KMS-11 (cell line): ENCODE data around the gene PKD2L1.

Source experiments
- H2AFZ ChIP-seq: fragments of 200-600 bp; sonication (generic); 2 replicates; pipeline ENCODE4 v1.6.1; 2016; ENCODE audit warnings: antibody characterized with exemption, mixed run types, low read depth
- H3K27ac ChIP-seq: fragments of 200-600 bp; sonication (generic); 2 replicates; pipeline ENCODE4 v1.6.1; 2016; ENCODE audit warnings: mild to moderate bottlenecking, mixed run types
- H3K27me3 ChIP-seq: fragments of 200-600 bp; sonication (generic); 2 replicates; pipeline ENCODE4 v1.6.1; 2017; ENCODE audit warnings: mild to moderate bottlenecking, low read depth, mixed run types, moderate library complexity; ENCODE audit not compliant: insufficient read depth
- H3K36me3 ChIP-seq: fragments of 200-600 bp; sonication (generic); 2 replicates; pipeline ENCODE4 v1.6.1; 2017; ENCODE audit warnings: mild to moderate bottlenecking, mixed run types; ENCODE audit not compliant: insufficient read depth
- H3K4me1 ChIP-seq: fragments of 200-600 bp; sonication (generic); 2 replicates; pipeline ENCODE4 v1.6.1; 2016; ENCODE audit warnings: mild to moderate bottlenecking, low read depth, mixed run types; ENCODE audit not compliant: poor library complexity, severe bottlenecking
- H3K4me2 ChIP-seq: fragments of 200-600 bp; sonication (generic); 2 replicates; pipeline ENCODE4 v1.7.0; 2016; ENCODE audit warnings: mild to moderate bottlenecking, mixed run types
- H3K4me3 ChIP-seq: fragments of 200-600 bp; sonication (generic); IDR thresholded peaks from 2 replicates; pipeline ENCODE4 v1.6.1; 2017; ENCODE audit warnings: low read depth, low read length, mixed read lengths; ENCODE audit not compliant: insufficient read depth
- H3K79me2 ChIP-seq: fragments of 200-600 bp; sonication (generic); 2 replicates; pipeline ENCODE4 v1.6.1; 2016; ENCODE audit warnings: low read depth, mixed run types; ENCODE audit not compliant: insufficient read depth
- H3K9ac ChIP-seq: fragments of 200-600 bp; sonication (generic); 2 replicates; pipeline ENCODE4 v1.6.1; 2016; ENCODE audit warnings: mild to moderate bottlenecking, mixed run types
- H4K20me1 ChIP-seq: fragments of 200-600 bp; sonication (generic); 2 replicates; pipeline ENCODE4 v1.6.1; 2016; ENCODE audit warnings: mild to moderate bottlenecking, mixed run types; ENCODE audit not compliant: insufficient read depth
- TF ChIP-seq, protein P1 (sequence below): fragments of 200-600 bp; sonication (generic); conservative IDR thresholded peaks from 2 replicates; pipeline ENCODE4 v1.6.1; 2017; ENCODE audit warnings: low read depth, mild to moderate bottlenecking, antibody characterized with exemption, low read length, moderate library complexity, mixed read lengths

PKD2L1 gene

GRCh38 chr10:100362570-100363496 is 32.8 kb upstream of the PKD2L1 start:
- no peaks in the 10 kb centered on the region for H3K79me2 ChIP-seq
- no peak overlapping the region for H3K4me2 ChIP-seq
- no peak overlapping the region for H3K9ac ChIP-seq
- no peak overlapping the region for H2AFZ ChIP-seq
- no peak overlapping the region for H3K4me3 ChIP-seq
- H3K27ac ChIP-seq: no peak overlapping the region
- peaks cover 15% of the 10 kb centered on the region for H3K4me1 ChIP-seq
- H3K36me3 ChIP-seq: 0 out of 2 replicates have a peak, but pooled peaks cover 4% of the 10 kb centered on the region
- TF ChIP-seq, protein P1, sequence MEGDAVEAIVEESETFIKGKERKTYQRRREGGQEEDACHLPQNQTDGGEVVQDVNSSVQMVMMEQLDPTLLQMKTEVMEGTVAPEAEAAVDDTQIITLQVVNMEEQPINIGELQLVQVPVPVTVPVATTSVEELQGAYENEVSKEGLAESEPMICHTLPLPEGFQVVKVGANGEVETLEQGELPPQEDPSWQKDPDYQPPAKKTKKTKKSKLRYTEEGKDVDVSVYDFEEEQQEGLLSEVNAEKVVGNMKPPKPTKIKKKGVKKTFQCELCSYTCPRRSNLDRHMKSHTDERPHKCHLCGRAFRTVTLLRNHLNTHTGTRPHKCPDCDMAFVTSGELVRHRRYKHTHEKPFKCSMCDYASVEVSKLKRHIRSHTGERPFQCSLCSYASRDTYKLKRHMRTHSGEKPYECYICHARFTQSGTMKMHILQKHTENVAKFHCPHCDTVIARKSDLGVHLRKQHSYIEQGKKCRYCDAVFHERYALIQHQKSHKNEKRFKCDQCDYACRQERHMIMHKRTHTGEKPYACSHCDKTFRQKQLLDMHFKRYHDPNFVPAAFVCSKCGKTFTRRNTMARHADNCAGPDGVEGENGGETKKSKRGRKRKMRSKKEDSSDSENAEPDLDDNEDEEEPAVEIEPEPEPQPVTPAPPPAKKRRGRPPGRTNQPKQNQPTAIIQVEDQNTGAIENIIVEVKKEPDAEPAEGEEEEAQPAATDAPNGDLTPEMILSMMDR: no peak
- no peaks in the 10 kb centered on the region for H3K27me3 ChIP-seq
- H4K20me1 ChIP-seq: no peaks in the 10 kb centered on the region

DNA sequence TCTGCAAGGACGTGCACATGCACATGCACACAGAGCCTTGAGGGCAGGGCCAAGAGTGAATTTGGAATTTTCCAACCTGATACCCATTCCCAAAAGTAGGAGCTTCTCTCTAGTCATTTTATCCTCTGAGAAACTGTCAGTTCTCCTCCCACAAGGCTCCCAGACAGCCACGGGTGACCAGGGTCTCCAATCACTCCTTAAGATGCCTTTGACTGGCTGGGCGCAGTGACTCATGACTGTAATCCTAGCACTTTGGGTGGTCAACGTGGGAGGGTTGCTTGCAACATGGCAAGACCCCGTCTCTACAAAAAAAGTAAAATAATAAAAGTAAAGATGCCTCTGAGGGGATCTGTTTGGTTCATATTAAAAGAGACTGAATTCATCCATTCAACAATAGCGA is 30.2 kb upstream of the PKD2L1 start:
- no peaks in the 10 kb centered on the region for H3K79me2 ChIP-seq
- H3K27ac ChIP-seq: no peak overlapping the region
- H3K4me1 ChIP-seq: peaks cover 7% of the 10 kb centered on the region

GRCh38 chr10:100359529-100360150 is 29.6 kb upstream of the PKD2L1 start:
- no peak overlapping the region; the same call in 1 of the 2 replicates for H3K27ac ChIP-seq
- H3K36me3 ChIP-seq: peaks cover 23% of the 10 kb centered on the region; the same call in 1 of the 2 replicates
- TF ChIP-seq, protein P1: no peak
- H3K4me1 ChIP-seq: peaks cover 7% of the 10 kb centered on the region
- H2AFZ ChIP-seq: no peak overlapping the region
- H3K79me2 ChIP-seq: no peaks in the 10 kb centered on the region
- no peaks in the 10 kb centered on the region; the same call in 1 of the 2 replicates for H4K20me1 ChIP-seq
- H3K4me2 ChIP-seq: no peak overlapping the region
- no peaks in the 10 kb centered on the region for H3K27me3 ChIP-seq
- H3K9ac ChIP-seq: no peak overlapping the region
- no peak overlapping the region for H3K4me3 ChIP-seq

More for the DNA sequence above, 30.2 kb upstream of the PKD2L1 start:
- Histone ChIP-seq H4K20me1 (no peaks in the 10 kb centered on the region), H3K36me3 (peaks cover 23% of the 10 kb centered on the region; the same call in 1 of the 2 replicates), H2AFZ (no peak overlapping the region), H3K27me3 (no peaks in the 10 kb centered on the region), H3K4me3 (no peak overlapping the region), H3K4me2 (no peak overlapping the region), H3K9ac (no peak overlapping the region)
- TF ChIP-seq, protein P1: no peak

DNA sequence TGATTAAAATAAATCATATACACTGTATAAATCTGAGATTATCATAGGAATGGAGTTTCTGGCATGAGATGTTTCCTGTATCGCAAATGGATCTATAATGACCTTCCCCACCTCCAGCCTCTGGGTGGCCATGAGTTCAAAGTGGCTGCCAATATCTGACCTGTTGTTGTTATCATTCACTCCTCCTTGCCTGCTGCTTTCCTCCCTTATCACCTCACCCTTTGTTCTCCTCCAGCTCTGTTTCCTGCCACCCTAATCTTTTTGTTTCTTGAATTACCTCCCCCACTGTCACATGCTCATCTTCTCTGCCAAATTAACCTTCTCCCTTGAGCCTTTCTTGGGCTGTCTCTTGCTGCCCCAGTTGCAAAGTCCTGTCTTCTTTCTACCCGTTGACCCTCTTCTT is 29.0 kb upstream of the PKD2L1 start:
- peaks cover 7% of the 10 kb centered on the region for H3K4me1 ChIP-seq

More for the DNA sequence above, 29.0 kb upstream of the PKD2L1 start:
- Histone ChIP-seq H3K36me3 (peaks cover 23% of the 10 kb centered on the region; the same call in 1 of the 2 replicates), H3K27me3 (no peaks in the 10 kb centered on the region), H3K4me2 (no peak overlapping the region), H3K9ac (no peak overlapping the region), H2AFZ (no peak overlapping the region), H3K4me3 (no peak overlapping the region), H3K27ac (no peak overlapping the region; the same call in 1 of the 2 replicates), H3K79me2 (no peaks in the 10 kb centered on the region), H4K20me1 (no peaks in the 10 kb centered on the region; the same call in 1 of the 2 replicates)
- TF ChIP-seq, protein P1: no peak
